H1 (cell line): ENCODE measurements around the gene UBE2H. TPM values are rescaled to one million over a fixed set of nuclear protein-coding genes. Genes with fewer than 3 reads are reported as not detected.
"Not testable (repeated sequence)": the region's sequence is repeated elsewhere in the genome, so short reads cannot be mapped to it uniquely, and the experiment has no call there.

Experiments used
- CTCF ChIA-PET: fragments of 300-600 bp; sonication (Branson Sonifier 250); formaldehyde crosslinking; loops from one replicate; lab custom pipeline; 2021; ENCODE audit not compliant: partially characterized antibody; lab: Charles Lee
- POLR2A ChIA-PET: fragments of 300-600 bp; sonication (Branson Sonifier 250); formaldehyde crosslinking; loops from one replicate; lab custom pipeline; 2021; ENCODE audit warnings: inconsistent platforms; ENCODE audit not compliant: partially characterized antibody; lab: Charles Lee
- DNase-seq, 2 experiments: peaks; one replicate each; pipeline versions ENCODE4 v3.0.0 to v3.0.0-alpha.2; 2010 to 2022; ENCODE audit warnings: low spot score in 2 of 2, low read depth in 1 of 2, mixed read lengths in 1 of 2
- FAIRE-seq: peaks from 2 replicates; lab custom pipeline; 2011; peaks lifted over from hg19 to GRCh38; lab: Jason Lieb, UNC
- H2AFZ ChIP-seq: 2 replicates; pipeline ENCODE4 v1.8.1; 2012; ENCODE audit warnings: low read length, inconsistent platforms
- H2AK5ac ChIP-seq: 2 replicates; pipeline ENCODE4 v1.6.1; 2013; ENCODE audit warnings: low read depth, low read length
- H2BK120ac ChIP-seq: replicated peaks from 2 replicates; pipeline ENCODE3; 2013; ENCODE audit warnings: low read depth, low read length, inconsistent platforms
- H2BK12ac ChIP-seq: 2 replicates; pipeline ENCODE4 v1.6.1; 2013; ENCODE audit warnings: low read depth, low read length
- H2BK15ac ChIP-seq: 2 replicates; pipeline ENCODE4 v1.6.1; 2013; ENCODE audit warnings: low read length
- H2BK20ac ChIP-seq: 2 replicates; pipeline ENCODE4 v1.6.1; 2013; ENCODE audit warnings: low read length
- H2BK5ac ChIP-seq: 2 replicates; pipeline ENCODE4 v1.6.1; 2013; ENCODE audit warnings: low read depth, low read length
- H3K14ac ChIP-seq: 2 replicates; pipeline ENCODE4 v1.6.1; 2013; ENCODE audit warnings: inconsistent platforms; ENCODE audit not compliant: insufficient read length
- H3K18ac ChIP-seq: 2 replicates; pipeline ENCODE4 v1.6.1; 2013; ENCODE audit warnings: low read length; ENCODE audit errors: extremely low read depth
- H3K23ac ChIP-seq: 2 replicates; pipeline ENCODE4 v1.6.1; 2013; ENCODE audit warnings: inconsistent platforms; ENCODE audit not compliant: insufficient read length
- H3K23me2 ChIP-seq: 2 replicates; pipeline ENCODE4 v1.6.1; 2013; ENCODE audit warnings: low read depth, low read length
- H3K27ac ChIP-seq: 2 replicates; pipeline ENCODE4 v1.6.1; 2011; ENCODE audit warnings: low read depth, low read length, inconsistent platforms
- H3K27me3 ChIP-seq, 4 experiments: replicated peaks in 1 of 4; 1 replicate in 1 of 4; 2 replicates in 3 of 4; pipeline versions ENCODE4 v1.6.1 to v1.8.1; 2011 to 2013; ENCODE audit warnings: low read length in 3 of 4, mild to moderate bottlenecking in 3 of 4, inconsistent platforms in 2 of 4, mixed read lengths in 2 of 4, moderate library complexity in 1 of 4; ENCODE audit not compliant: control insufficient read depth in 3 of 4, insufficient read depth in 3 of 4; ENCODE audit errors: extremely low read depth in 1 of 4
- H3K36me3 ChIP-seq, 4 experiments: 2 replicates each; pipeline versions ENCODE4 v1.6.1 to v1.8.1; 2011 to 2013; ENCODE audit warnings: mild to moderate bottlenecking in 4 of 4, low read length in 3 of 4, moderate library complexity in 2 of 4, control low read depth in 1 of 4, inconsistent platforms in 1 of 4; ENCODE audit not compliant: insufficient read depth in 4 of 4, control insufficient read depth in 2 of 4
- H3K4ac ChIP-seq: replicated peaks from 2 replicates; pipeline ENCODE3; 2013; ENCODE audit warnings: low read length, low read depth, mixed read lengths, inconsistent platforms; ENCODE audit not compliant: insufficient read length
- H3K4me1 ChIP-seq, 4 experiments: replicated peaks in 1 of 4; 1 replicate in 1 of 4; 2 replicates in 3 of 4; pipeline versions ENCODE4 v1.6.1 to v1.8.1; 2011 to 2013; ENCODE audit warnings: low read length in 3 of 4, inconsistent platforms in 2 of 4, mixed read lengths in 1 of 4; ENCODE audit not compliant: insufficient read depth in 4 of 4, control insufficient read depth in 3 of 4
- H3K4me2 ChIP-seq, 2 experiments: 2 replicates each; pipeline versions ENCODE4 v1.6.1 to v1.8.1; 2011 to 2013; ENCODE audit warnings: low read depth in 2 of 2, low read length in 2 of 2, control low read depth in 1 of 2, inconsistent platforms in 1 of 2, mild to moderate bottlenecking in 1 of 2; ENCODE audit not compliant: insufficient read depth in 1 of 2
- H3K4me3 ChIP-seq, 4 experiments: fragments of 200-600, 300-600 bp in 1 of 4; sonication (generic), shearing (Covaris generic), sonication (Bioruptor Twin) in 1 of 4; 2 replicates each; pipeline versions ENCODE4 v1.5.1 to v1.8.1; 2011 to 2016; ENCODE audit warnings: low read length in 4 of 4, low read depth in 3 of 4, control low read depth in 2 of 4, inconsistent platforms in 2 of 4, mild to moderate bottlenecking in 2 of 4, mixed read lengths in 1 of 4, moderate library complexity in 1 of 4; ENCODE audit not compliant: insufficient read depth in 2 of 4; ENCODE audit errors: extremely low read depth in 1 of 4
- H3K56ac ChIP-seq: replicated peaks from 2 replicates; pipeline ENCODE3; 2013; ENCODE audit warnings: low read depth, mild to moderate bottlenecking, mixed read lengths, low read length, inconsistent platforms; ENCODE audit not compliant: insufficient read length
- H3K79me1 ChIP-seq: 2 replicates; pipeline ENCODE4 v1.6.1; 2013; ENCODE audit warnings: low read depth, low read length, control low read depth
- H3K79me2 ChIP-seq, 2 experiments: 2 replicates each; pipeline versions ENCODE4 v1.6.1 to v1.8.1; 2012 to 2013; ENCODE audit warnings: low read length in 2 of 2, mild to moderate bottlenecking in 2 of 2, inconsistent platforms in 1 of 2; ENCODE audit not compliant: insufficient read depth in 2 of 2, control insufficient read depth in 1 of 2
- H3K9ac ChIP-seq, 4 experiments: replicated peaks in 1 of 4; 1 replicate in 1 of 4; 2 replicates in 3 of 4; pipeline versions ENCODE4 v1.6.1 to v1.8.1; 2011 to 2013; ENCODE audit warnings: low read depth in 3 of 4, low read length in 3 of 4, control low read depth in 2 of 4, mild to moderate bottlenecking in 2 of 4, moderate library complexity in 2 of 4, inconsistent platforms in 1 of 4; ENCODE audit errors: extremely low read depth in 1 of 4
- H3K9me3 ChIP-seq, 2 experiments: 2 replicates each; pipeline versions ENCODE4 v1.6.1 to v1.8.1; 2012 to 2013; ENCODE audit warnings: mild to moderate bottlenecking in 2 of 2, moderate library complexity in 2 of 2, control low read depth in 1 of 2, inconsistent platforms in 1 of 2, low read depth in 1 of 2, low read length in 1 of 2, mixed read lengths in 1 of 2; ENCODE audit not compliant: insufficient read depth in 2 of 2
- H4K20me1 ChIP-seq, 2 experiments: replicated peaks in 1 of 2; 2 replicates each; pipeline versions ENCODE3 to v1.8.1; 2011 to 2013; ENCODE audit warnings: inconsistent platforms in 2 of 2, low read length in 2 of 2, mild to moderate bottlenecking in 1 of 2; ENCODE audit not compliant: insufficient read depth in 2 of 2, control insufficient read depth in 1 of 2
- H4K5ac ChIP-seq: 2 replicates; pipeline ENCODE4 v1.6.1; 2013; ENCODE audit warnings: low read length, low read depth, mixed read lengths, inconsistent platforms; ENCODE audit not compliant: insufficient read length
- H4K8ac ChIP-seq: 2 replicates; pipeline ENCODE4 v1.8.0; 2013; ENCODE audit warnings: mild to moderate bottlenecking, moderate library complexity, low read length, inconsistent platforms; ENCODE audit not compliant: insufficient read depth; ENCODE audit errors: extremely low read depth
- H4K91ac ChIP-seq: replicated peaks from 2 replicates; pipeline ENCODE3; 2013; ENCODE audit warnings: low read length, mixed read lengths, inconsistent platforms; ENCODE audit not compliant: insufficient read length
- BACH1 ChIP-seq: IDR thresholded peaks from 2 replicates; pipeline ENCODE4 v1.6.1; 2012; ENCODE audit warnings: low read length, improper control_type of control experiment
- WGBS, 2 experiments: shearing (Covaris generic) in 1 of 2; methylation state at CpG; one replicate each; pipeline versions ENCODE4 v1.1.6 to v1.1.7; 2013 to 2015; ENCODE audit warnings: low lambda C conversion rate in 2 of 2, mixed read lengths in 2 of 2, inconsistent platforms in 1 of 2, low coverage in 1 of 2, missing lambda C conversion rate in 1 of 2; ENCODE audit not compliant: insufficient replicate concordance in 2 of 2, insufficient coverage in 1 of 2, insufficient read length in 1 of 2; ENCODE audit errors: extremely low coverage in 1 of 2, missing lambda C conversion rate in 1 of 2; 5-methylcytosine and 5-hydroxymethylcytosine counted together
- polyA plus RNA-seq, 7 experiments: library from polyadenylated mRNA; depleted of rRNA in 3 of 7; stranded (reverse) in 5 of 7; unstranded in 2 of 7; fragments of >200 nt in 5 of 7; fragments of 200-250 nt in 2 of 7; gene quantifications; 1 replicate in 5 of 7; 2 replicates in 1 of 7; 4 replicates in 1 of 7; pipeline versions ENCODE4 v1.2.1 to v1.2.3, GENCODE V29; 2011 to 2013; ENCODE audit warnings: missing spikeins in 2 of 7, mixed read lengths in 2 of 7
- total RNA-seq: library from RNA; stranded (reverse); fragmentation: NEBNext Ultra II Directional; extraction: Animal tissue kit (Norgen Biotek cat#: 25700); gene quantifications from 2 replicates; pipeline ENCODE4 v1.2.1, GENCODE V29; 2021

The UBE2H gene
- total and polyA plus RNA-seq, 2 of the 8 experiments (the other 6 are each of a cell fraction or from before 2014, with no cell fraction given) = 30.6 to 62.2 TPM

DNA sequence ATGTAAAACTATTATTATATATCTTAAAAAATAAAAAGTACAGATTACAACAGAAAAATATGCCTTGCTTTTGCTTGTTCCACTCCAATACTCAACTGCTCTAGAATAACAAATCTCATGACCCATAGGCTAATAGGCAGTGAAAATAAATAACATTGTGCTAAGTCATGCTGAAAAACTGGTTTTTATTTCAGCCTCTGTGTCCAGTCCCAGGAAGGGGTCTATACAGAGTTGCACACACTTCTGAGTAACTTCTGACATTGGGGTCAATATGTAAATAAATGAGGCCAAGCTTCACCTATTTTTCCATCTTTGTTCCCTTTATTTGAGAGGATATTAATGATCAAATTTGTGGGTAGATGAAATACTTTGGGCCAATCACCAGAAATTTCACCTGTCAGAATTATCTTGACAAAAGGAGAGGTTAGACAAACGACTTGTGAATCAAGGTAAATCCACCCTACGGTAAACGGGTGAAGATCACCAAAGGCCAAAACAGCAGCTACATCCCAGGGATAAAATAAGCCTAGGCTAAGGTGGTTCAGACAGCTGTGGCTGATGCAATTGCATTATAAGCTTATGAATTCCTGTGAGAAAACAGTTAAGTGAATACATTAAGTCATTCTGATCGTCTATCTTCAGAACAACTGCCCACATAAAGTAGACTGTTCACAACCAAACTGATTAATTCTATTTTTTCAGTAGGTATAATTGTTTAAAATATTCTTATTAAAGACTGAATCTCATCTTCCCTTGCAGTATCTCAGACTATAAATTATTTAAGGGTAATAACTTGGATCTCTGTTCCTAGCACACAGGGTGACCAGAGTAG lies 87.5 kb downstream of the UBE2H start (continued):
- TF ChIP-seq BACH1 = no peak

DNA sequence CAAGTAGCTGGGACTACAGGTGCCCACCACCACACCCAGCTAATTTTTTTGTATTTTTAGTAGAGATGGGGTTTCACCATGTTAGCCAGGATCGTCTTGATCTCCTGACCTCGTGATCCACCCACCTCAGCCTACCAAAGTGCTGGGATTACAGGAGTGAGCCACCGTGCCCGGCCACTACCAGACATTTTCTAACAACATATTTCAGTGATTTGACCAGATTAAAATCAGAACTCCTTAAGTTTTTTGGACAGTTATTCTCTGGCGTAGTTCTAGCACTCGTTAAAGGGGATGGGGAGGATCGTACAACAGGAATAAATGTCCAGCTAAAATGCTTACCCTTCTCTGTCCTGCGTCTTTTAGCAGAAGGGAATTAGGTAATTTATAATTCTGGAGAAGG lies 88.1 kb downstream of the UBE2H start:
- not testable (repeated sequence) for DNase-seq
- 84% methylated on average over 8 of the region's 8 CpGs; no CpG with 5 or more reads in 1 of the 2 experiments for WGBS, 2 experiments

More for the DNA sequence above, 88.1 kb downstream of the UBE2H start:
- H3K23ac ChIP-seq, H4K91ac ChIP-seq, H3K18ac ChIP-seq, H3K14ac ChIP-seq, H3K27me3 ChIP-seq, H2BK15ac ChIP-seq, H3K4ac ChIP-seq, CTCF ChIA-PET, H3K36me3 ChIP-seq, H3K4me2 ChIP-seq, H2BK120ac ChIP-seq, H3K4me3 ChIP-seq, H3K27ac ChIP-seq, H2AK5ac ChIP-seq, H2BK12ac ChIP-seq, H3K9me3 ChIP-seq, H2AFZ ChIP-seq, FAIRE-seq, H3K79me1 ChIP-seq, H4K8ac ChIP-seq, H3K9ac ChIP-seq, H4K20me1 ChIP-seq, H3K56ac ChIP-seq, H4K5ac ChIP-seq, H2BK20ac ChIP-seq, H2BK5ac ChIP-seq, H3K23me2 ChIP-seq: not testable (repeated sequence)
- Histone ChIP-seq H3K79me2 (peaks cover 3 to 56% of the 10 kb centered on the region in 2 experiments; a peak in 3 of 4 replicates), H3K4me1 (peaks cover 2 to 13% (median 8%) of the 10 kb centered on the region in 4 experiments)
- POLR2A ChIA-PET = interaction anchor here (1.2 kb wide), 1 partner anchor 84 kb away, joined by 3 read pairs; no protein-coding TSS in a partner anchor
